IMR-90 (cell line): ENCODE data around the gene CEP63. TPM values are rescaled to one million over a fixed set of nuclear protein-coding genes. Genes with fewer than 3 reads are reported as not detected.
A peak's percentile ranks its signal among the peaks of the same experiment; 100 is the strongest.

Source experiments
- ATAC-seq: fragments of 200-7000 bp; cut with Tn5 transposase; 2 replicates; pipeline ENCODE4 v1.9.1; 2020; ENCODE audit warnings: low read depth, mild to moderate bottlenecking, moderate library complexity
- BruUV-seq: library from RNA; stranded (reverse); fragments of 400-500 nt; replicated peaks from 2 replicates; lab custom pipeline; 2021; lab: Mats Ljungman, UMichigan
- CTCF ChIA-PET: fragments of 300-600 bp; formaldehyde crosslinking; extraction: SDS; loops from one replicate; lab custom pipeline; 2021; ENCODE audit warnings: antibody characterized with exemption; lab: Yijun Ruan, JAX
- POLR2A ChIA-PET: fragments of 300-600 bp; sonication (Branson Sonifier 250); formaldehyde crosslinking; loops from one replicate; lab custom pipeline; 2022; ENCODE audit warnings: antibody characterized with exemption; ENCODE audit not compliant: unreplicated experiment; lab: Charles Lee
- DNase-seq: peaks from one replicate; pipeline ENCODE4 v3.0.0; 2013
- H2AFZ ChIP-seq: replicated peaks from 2 replicates; pipeline ENCODE3; 2013; ENCODE audit warnings: low read length, mild to moderate bottlenecking; ENCODE audit not compliant: poor library complexity
- H2AK5ac ChIP-seq: 2 replicates; pipeline ENCODE4 v1.6.1; 2013; ENCODE audit warnings: low read depth, low read length, inconsistent platforms
- H2AK9ac ChIP-seq: replicated peaks from 2 replicates; pipeline ENCODE3; 2013; ENCODE audit warnings: mild to moderate bottlenecking, low read depth, low read length, moderate library complexity; ENCODE audit not compliant: poor library complexity
- H2BK120ac ChIP-seq: 2 replicates; pipeline ENCODE4 v1.6.1; 2013; ENCODE audit warnings: low read depth, low read length, inconsistent platforms
- H2BK15ac ChIP-seq: 3 replicates; pipeline ENCODE4 v1.6.1; 2013; ENCODE audit warnings: low read depth, low read length, inconsistent platforms
- H2BK20ac ChIP-seq: 2 replicates; pipeline ENCODE4 v1.6.1; 2013; ENCODE audit warnings: low read depth, mild to moderate bottlenecking, inconsistent platforms, low read length, moderate library complexity
- H2BK5ac ChIP-seq: 2 replicates; pipeline ENCODE4 v1.6.1; 2013; ENCODE audit warnings: mild to moderate bottlenecking, low read depth, low read length, inconsistent platforms; ENCODE audit not compliant: poor library complexity, severe bottlenecking
- H3K14ac ChIP-seq: replicated peaks from 2 replicates; pipeline ENCODE4 v1.6.1; 2013; ENCODE audit warnings: low read depth, low read length, inconsistent platforms
- H3K18ac ChIP-seq: 2 replicates; pipeline ENCODE4 v1.6.1; 2013; ENCODE audit warnings: low read depth, low read length, control low read depth
- H3K23ac ChIP-seq: 2 replicates; pipeline ENCODE4 v1.6.1; 2013; ENCODE audit warnings: low read depth, low read length, inconsistent platforms
- H3K27ac ChIP-seq: 2 replicates; pipeline ENCODE4 v1.5.1; 2013; ENCODE audit warnings: mild to moderate bottlenecking, control low read depth, low read length; ENCODE audit not compliant: insufficient read depth
- H3K27me3 ChIP-seq: 2 replicates; pipeline ENCODE4 v1.6.1; 2013; ENCODE audit warnings: low read length; ENCODE audit not compliant: control insufficient read depth, insufficient read depth
- H3K36me3 ChIP-seq: 2 replicates; pipeline ENCODE4 v1.6.1; 2013; ENCODE audit warnings: low read length, mixed read lengths; ENCODE audit not compliant: control insufficient read depth, insufficient read depth
- H3K4ac ChIP-seq: 2 replicates; pipeline ENCODE4 v1.6.1; 2013; ENCODE audit warnings: low read depth, low read length, inconsistent platforms
- H3K4me1 ChIP-seq: 2 replicates; pipeline ENCODE4 v1.6.1; 2013; ENCODE audit warnings: low read length, mixed read lengths; ENCODE audit not compliant: control insufficient read depth, insufficient read depth
- H3K4me2 ChIP-seq: 2 replicates; pipeline ENCODE4 v1.6.1; 2013; ENCODE audit warnings: low read depth, mild to moderate bottlenecking, control low read depth, low read length, moderate library complexity
- H3K4me3 ChIP-seq: 2 replicates; pipeline ENCODE4 v1.5.1; 2013; ENCODE audit warnings: low read depth, mild to moderate bottlenecking, control low read depth, low read length, moderate library complexity; ENCODE audit not compliant: insufficient read depth
- H3K56ac ChIP-seq: 2 replicates; pipeline ENCODE4 v1.6.1; 2013; ENCODE audit warnings: low read length, inconsistent platforms; ENCODE audit not compliant: insufficient read depth; ENCODE audit errors: extremely low read depth
- H3K79me1 ChIP-seq, 2 experiments: 2 replicates each; pipeline ENCODE4 v1.6.1; 2013; ENCODE audit warnings: low read length in 2 of 2, inconsistent platforms in 1 of 2, low read depth in 1 of 2
- H3K9ac ChIP-seq: 2 replicates; pipeline ENCODE4 v1.6.1; 2013; ENCODE audit warnings: low read depth, low read length, control low read depth
- H3K9me1 ChIP-seq: 2 replicates; pipeline ENCODE4 v1.6.1; 2013; ENCODE audit warnings: low read length, inconsistent platforms; ENCODE audit not compliant: insufficient read depth
- H3K9me3 ChIP-seq: 2 replicates; pipeline ENCODE4 v1.6.1; 2013; ENCODE audit warnings: low read length; ENCODE audit not compliant: control insufficient read depth, insufficient read depth
- H4K20me1 ChIP-seq: 2 replicates; pipeline ENCODE4 v1.6.1; 2013; ENCODE audit warnings: low read length, inconsistent platforms; ENCODE audit not compliant: insufficient read depth
- H4K5ac ChIP-seq: 2 replicates; pipeline ENCODE4 v1.6.1; 2013; ENCODE audit warnings: mild to moderate bottlenecking, low read depth, low read length, control low read depth
- H4K8ac ChIP-seq, 2 experiments: 2 replicates each; pipeline ENCODE4 v1.6.1; 2013; ENCODE audit warnings: low read depth in 2 of 2, low read length in 2 of 2, control low read depth in 1 of 2, inconsistent platforms in 1 of 2
- H4K91ac ChIP-seq: 2 replicates; pipeline ENCODE4 v1.6.1; 2013; ENCODE audit warnings: low read depth, low read length, inconsistent platforms; ENCODE audit not compliant: insufficient read depth
- CEBPB ChIP-seq: IDR thresholded peaks from 2 replicates; pipeline ENCODE4 v1.6.1; 2012; ENCODE audit warnings: low read depth, low read length, improper control_type of control experiment
- CTCF ChIP-seq: conservative IDR thresholded peaks from 2 replicates; pipeline ENCODE4 v1.5.1; 2012; ENCODE audit warnings: mild to moderate bottlenecking, low read depth, low read length, improper control_type of control experiment
- POLR2A ChIP-seq: IDR thresholded peaks from 2 replicates; pipeline ENCODE4 v1.6.1; 2012; ENCODE audit warnings: mild to moderate bottlenecking, low read depth, low read length
- RAD21 ChIP-seq: IDR thresholded peaks from 2 replicates; pipeline ENCODE4 v1.6.1; 2012; ENCODE audit warnings: low read length, improper control_type of control experiment
- RCOR1 ChIP-seq: IDR thresholded peaks from 2 replicates; pipeline ENCODE4 v1.6.1; 2012; ENCODE audit warnings: mild to moderate bottlenecking, low read length, improper control_type of control experiment; ENCODE audit not compliant: insufficient replicate concordance
- SMC3 ChIP-seq: fragments of 150-350 bp; IDR thresholded peaks from 2 replicates; pipeline ENCODE4 v1.6.1; 2016; ENCODE audit warnings: low read depth, mild to moderate bottlenecking, antibody characterized with exemption, low read length, moderate library complexity
- WGBS, 2 experiments: methylation state at CpG; one replicate each; pipeline versions ENCODE4 v1.1.5 to v1.1.7; 2013; ENCODE audit warnings: missing lambda C conversion rate in 2 of 2; ENCODE audit not compliant: insufficient read length in 1 of 2; ENCODE audit errors: extremely low coverage in 2 of 2; 5-methylcytosine and 5-hydroxymethylcytosine counted together
- dilution Hi-C: fragments of 300-500 bp; cut with HindIII; formaldehyde crosslinking; loops from one replicate; pipeline ENCODE4 v1.14.3; 2018; ENCODE audit warnings: low sequenced_read_pairs; ENCODE audit not compliant: unreplicated experiment
- in situ Hi-C: fragments of 300-500 bp; cut with MboI; formaldehyde crosslinking; loops from 3 replicates; pipeline ENCODE4 v1.14.3; 2019; ENCODE audit warnings: low sequenced_read_pairs, inconsistent platforms, mixed read lengths
- intact Hi-C: fragments of 100-400 bp; cut with micrococcal nuclease; formaldehyde crosslinking; loops from 2 replicates; pipeline ENCODE4 v1.10.0; 2022
- polyA plus RNA-seq, 3 experiments: library from polyadenylated mRNA; depleted of rRNA; stranded (reverse); fragments of >200 nt; gene quantifications; 2 replicates each; pipeline ENCODE4 v1.2.3, GENCODE V29; 2012; ENCODE audit warnings: low replicate concordance in 1 of 3
- total RNA-seq: library from RNA; depleted of rRNA; stranded (reverse); fragments of >200 nt; gene quantifications from 2 replicates; pipeline ENCODE4 v1.2.3, GENCODE V29; 2012

CEP63 gene
- total and polyA plus RNA-seq, 2 of the 4 experiments (the other 2 are of a cell fraction) = 6.5 to 9.1 TPM

DNA sequence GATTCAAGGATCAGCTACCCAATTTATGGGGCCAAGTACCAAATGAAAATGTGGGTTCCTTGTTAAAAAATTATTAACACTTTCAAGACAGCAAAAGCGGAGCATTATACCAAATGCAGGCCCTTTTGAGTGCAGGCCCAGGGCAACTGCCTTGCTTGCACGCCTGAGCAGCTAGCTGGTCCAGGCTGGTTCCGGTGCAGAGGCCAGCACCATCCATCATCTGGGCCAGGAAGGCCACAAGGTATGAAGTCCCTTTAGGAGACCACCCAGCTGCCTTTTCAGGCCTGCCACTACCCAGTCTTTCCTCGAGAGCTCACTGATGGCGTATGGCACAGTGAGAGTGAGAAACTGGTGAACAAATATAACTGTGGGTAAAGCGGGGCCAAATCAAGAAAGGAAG lies 13.0 kb upstream of the CEP63 start (continued):
- no peak for TF ChIP-seq CEBPB

DNA sequence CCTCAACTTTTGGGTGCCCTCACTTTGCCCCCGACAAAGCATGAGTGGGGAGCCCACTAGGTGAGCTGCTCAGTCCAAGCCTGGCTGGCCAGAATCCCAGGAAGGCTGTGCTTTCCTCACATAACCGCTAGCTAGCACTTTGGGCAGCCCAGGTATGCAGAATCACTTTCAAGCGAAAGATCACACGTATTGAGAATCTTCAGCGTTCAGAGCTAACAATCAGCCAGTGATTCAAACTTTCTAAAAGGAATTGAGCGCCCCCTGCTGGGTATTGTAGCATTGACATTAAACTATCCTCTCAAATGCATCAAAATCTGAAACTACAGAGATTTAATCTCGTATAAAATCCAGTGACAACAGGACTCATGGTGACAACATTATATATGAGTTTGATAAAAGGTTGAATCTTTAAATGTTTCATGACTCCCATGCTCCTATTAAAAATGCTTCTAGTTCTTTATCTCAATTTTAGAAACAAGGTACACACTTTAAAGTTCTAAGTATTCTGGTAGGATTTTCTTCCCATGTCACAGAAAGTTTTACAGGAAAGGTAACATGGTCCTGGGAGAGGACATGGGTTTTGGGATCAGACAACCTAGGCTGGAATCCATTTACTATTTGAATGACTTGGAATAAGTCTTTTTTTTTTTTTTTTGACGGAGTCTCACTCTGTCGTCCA lies 11.8 kb upstream of the CEP63 start:
- H2BK15ac ChIP-seq = peak overlapping the region; percentile 93; the same call in 2 of the 3 replicates
- H2AFZ ChIP-seq = peak overlapping the region; percentile 51
- H2BK20ac ChIP-seq = peak overlapping the region; percentile 73
- peaks cover 11% of the 10 kb centered on the region for H3K36me3 ChIP-seq
- H3K9me1 ChIP-seq = peaks cover 30% of the 10 kb centered on the region
- H3K79me1 ChIP-seq = peaks cover 16 to 59% of the 10 kb centered on the region in 2 experiments
- DNase-seq (peak; percentile 87), ATAC-seq (peak; percentile 64)
- no peak overlapping the region for H3K4me3 ChIP-seq
- H3K4ac ChIP-seq = peak overlapping the region; percentile 81
- peak overlapping the region; percentile 83 for H2BK5ac ChIP-seq
- H3K9ac ChIP-seq = peak overlapping the region; percentile 34; the same call in 1 of the 2 replicates
- peaks cover 24% of the 10 kb centered on the region for H3K4me1 ChIP-seq
- no peak overlapping the region; the same call in 1 of the 2 replicates for H3K23ac ChIP-seq
- BruUV-seq = no TSS peak
- intact Hi-C loops (loop anchor here (1.0 to 2.0 kb wide), 4 partner anchors 100 to 261 kb away; partner anchors contain the start of gene AMOTL2), in situ Hi-C loops (loop anchor here (5.0 kb wide), 1 partner anchor 117 kb away; no protein-coding TSS in a partner anchor), dilution Hi-C loops (no loop called here)
- H3K4me2 ChIP-seq = 0 out of 2 replicates have a peak overlapping the region, but pooled peaks have one; percentile 38
- peak overlapping the region; percentile 45; the same call in 1 of the 2 replicates for H3K14ac ChIP-seq
- no peaks in the 10 kb centered on the region for H3K27me3 ChIP-seq
- peak overlapping the region; percentile 93 for H4K91ac ChIP-seq
- H2AK5ac ChIP-seq = peak overlapping the region; percentile 94
- ChIA-PET POLR2A (interaction anchor here (0.9 to 2.5 kb wide), 4 partner anchors 101 to 161 kb away, joined by 3 to 8 read pairs (median 4); no protein-coding TSS in a partner anchor), CTCF (interaction anchor here (0.6 to 4.5 kb wide), 16 partner anchors 9 to 266 kb away, joined by 3 to 38 read pairs (median 4); no protein-coding TSS in a partner anchor)
- peak overlapping the region in 1 of 2 experiments; percentile 78; a peak in 2 of 4 replicates for H4K8ac ChIP-seq
- TF ChIP-seq SMC3 (peak; percentile 93), POLR2A (peak; percentile 52), RAD21 (peak; percentile 91), RCOR1 (no peak), CTCF (peak; percentile 87)
- peak overlapping the region; percentile 32; the same call in 1 of the 2 replicates for H3K56ac ChIP-seq
- peak overlapping the region; percentile 68 for H4K5ac ChIP-seq
- H4K20me1 ChIP-seq = no peaks in the 10 kb centered on the region
- peak overlapping the region; percentile 79 for H3K27ac ChIP-seq
- 10% methylated on average over 3 of the region's 9 CpGs; no CpG with 5 or more reads in 1 of the 2 experiments for WGBS, 2 experiments
- peak overlapping the region; percentile 76 for H2AK9ac ChIP-seq
- H3K9me3 ChIP-seq = no peaks in the 10 kb centered on the region
- no peak overlapping the region for H3K18ac ChIP-seq
- H2BK120ac ChIP-seq = peak overlapping the region; percentile 88
